HG03039 (cell line): ENCODE results near the gene POLR2H.

Source experiments
- ATAC-seq: cut with Tn5 transposase; IDR thresholded peaks from one replicate; pipeline ENCODE4 v1.9.1; 2021; ENCODE audit warnings: mild to moderate bottlenecking, moderate library complexity; ENCODE audit not compliant: unreplicated experiment

POLR2H gene

DNA sequence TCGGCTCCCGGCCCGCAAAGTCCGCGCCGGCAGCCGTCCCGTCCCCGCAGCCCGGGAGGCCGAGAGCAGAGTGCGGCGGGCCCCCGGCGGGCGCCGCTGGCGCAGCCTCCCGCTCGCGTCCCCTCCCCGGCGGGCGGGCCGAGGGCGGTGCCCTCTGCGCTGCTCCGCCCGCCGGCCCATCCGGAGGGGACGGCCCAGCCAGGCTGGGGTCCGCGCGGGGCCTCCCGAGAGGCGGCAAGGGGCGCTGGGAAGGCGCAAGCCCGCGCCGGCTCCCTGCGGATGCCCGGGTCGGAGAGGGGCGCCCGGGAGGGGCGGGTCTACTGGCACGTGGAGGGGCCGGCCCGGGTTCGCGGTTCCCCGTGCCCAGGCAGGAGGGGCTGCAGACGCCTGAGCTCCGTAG is at the start of gene POLR2H, which contains the start of gene CLCN2:
TSS of gene POLR2H (plus strand) at position 179 of the 400 bp plus-strand sequence. CDS start 1,783 bp downstream, outside the sequence.
TSS of gene CLCN2 (minus strand) at position 74 of the 400 bp plus-strand sequence. CDS start 126 bp downstream, outside the sequence.
- peak; percentile 33 for ATAC-seq

DNA sequence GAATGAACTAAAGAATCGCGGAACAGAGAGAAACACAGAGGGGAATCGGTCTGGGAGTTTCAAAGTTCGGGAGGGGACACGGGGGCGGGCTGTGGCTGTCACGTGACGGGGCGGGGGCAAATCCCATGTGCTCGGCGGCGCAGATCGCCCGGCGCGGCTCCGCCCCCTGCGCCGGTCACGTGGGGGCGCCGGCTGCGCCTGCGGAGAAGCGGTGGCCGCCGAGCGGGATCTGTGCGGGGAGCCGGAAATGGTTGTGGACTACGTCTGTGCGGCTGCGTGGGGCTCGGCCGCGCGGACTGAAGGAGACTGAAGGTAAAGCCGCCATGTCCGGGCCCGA is 47.2 kb upstream of the POLR2H start, which contains the start of gene EIF4G1:
TSS of gene EIF4G1 (plus strand) at position 244 of the 337 bp plus-strand sequence. CDS start 1,191 bp downstream, outside the sequence.
- peak; percentile 75 for ATAC-seq

GRCh38 chr3:184314700-184315542 is 46.6 kb upstream of the POLR2H start:
- ATAC-seq, result peak; percentile 42

- ATAC-seq, result no peak
Observed at GRCh38 chr3:184315543-184315867, 46.0 kb upstream of the POLR2H start.

DNA sequence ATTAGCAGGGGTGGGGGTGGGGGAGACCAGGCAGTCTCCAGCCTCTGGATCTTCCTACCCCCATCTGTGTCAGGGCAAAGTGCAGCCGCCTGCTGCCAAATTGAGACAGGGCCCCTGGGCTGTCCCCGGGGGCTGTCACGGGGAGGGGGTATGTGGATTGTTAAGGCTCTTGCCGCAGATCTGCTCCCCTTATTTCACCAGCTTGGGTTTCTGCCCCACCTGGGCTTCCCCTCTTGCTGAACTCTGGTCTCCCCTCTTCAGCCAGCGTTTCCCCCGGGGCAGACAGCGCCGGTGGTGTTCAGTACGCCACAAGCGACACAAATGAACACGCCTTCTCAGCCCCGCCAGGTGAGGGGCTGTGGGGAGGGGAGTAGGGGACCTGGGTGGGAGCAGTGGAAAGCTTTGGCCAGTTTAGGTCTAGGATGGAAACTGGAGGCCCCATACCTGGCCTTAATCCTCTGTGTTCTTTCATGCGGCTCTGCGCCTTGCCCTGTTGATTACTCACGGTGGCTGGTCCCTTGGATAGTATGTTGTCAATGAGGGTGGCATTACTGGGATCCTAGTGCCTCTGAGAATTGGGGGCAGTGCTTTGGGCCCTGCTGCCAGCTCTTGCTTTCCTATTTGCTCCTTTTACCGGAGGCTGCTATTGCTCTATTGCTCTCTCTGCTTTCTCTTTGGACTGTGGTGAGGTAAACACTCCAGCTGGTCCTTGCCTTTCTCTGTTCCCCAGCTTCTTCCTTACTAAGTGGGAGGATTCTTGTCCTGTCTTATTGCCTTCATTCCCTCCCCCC is 45.4 kb upstream of the POLR2H start:
- ATAC-seq, result no peak

DNA sequence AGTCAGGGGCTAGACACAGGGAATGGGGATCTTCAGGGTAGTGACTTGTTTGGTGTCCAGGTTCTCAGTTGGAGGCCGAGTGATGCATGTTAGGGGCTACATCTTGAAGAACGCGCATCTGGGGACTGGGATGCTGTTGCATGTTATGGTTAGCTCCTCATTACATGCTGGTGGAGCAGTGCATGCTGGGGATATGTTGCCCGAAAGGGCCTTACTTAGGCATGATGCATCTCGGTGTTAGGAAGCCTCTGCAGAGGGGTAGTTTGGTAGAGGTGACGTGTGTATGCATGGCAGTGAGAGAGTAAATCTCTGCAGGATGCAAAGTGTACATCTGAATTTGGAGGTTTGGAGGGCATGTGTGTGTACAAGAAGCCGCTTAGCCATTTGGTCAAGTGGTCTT is 44.7 kb upstream of the POLR2H start:
- no peak for ATAC-seq

DNA sequence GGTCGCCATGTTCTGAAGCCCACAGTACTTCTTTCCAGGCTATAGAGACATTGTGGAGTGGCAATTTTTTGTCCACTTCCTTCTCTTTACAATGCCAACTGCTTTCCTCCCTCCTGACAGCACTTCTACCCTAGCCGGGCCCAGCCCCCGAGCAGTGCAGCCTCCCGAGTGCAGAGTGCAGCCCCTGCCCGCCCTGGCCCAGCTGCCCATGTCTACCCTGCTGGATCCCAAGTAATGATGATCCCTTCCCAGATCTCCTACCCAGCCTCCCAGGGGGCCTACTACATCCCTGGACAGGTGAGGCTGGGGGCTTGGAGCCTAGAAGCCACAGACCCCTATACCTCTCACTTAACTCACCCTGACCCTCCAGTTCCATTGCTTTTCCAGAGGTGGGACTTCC is 44.3 kb upstream of the POLR2H start:
- ATAC-seq, result no peak

DNA sequence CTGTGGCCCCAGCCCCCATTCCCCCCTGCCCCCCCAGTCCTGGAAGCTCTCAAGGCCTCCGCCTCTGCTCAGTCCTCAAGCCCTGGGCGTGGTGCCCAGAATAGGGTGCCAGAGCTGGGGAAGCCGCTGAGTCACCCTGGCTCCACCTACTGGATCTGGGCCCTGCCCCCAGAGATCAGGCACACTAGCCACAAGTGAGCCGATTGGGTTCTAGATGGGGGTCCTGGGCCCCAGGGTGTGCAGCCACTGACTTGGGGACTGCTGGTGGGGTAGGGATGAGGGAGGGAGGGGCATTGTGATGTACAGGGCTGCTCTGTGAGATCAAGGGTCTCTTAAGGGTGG is 41.4 kb upstream of the POLR2H start:
- ATAC-seq, result no peak

DNA sequence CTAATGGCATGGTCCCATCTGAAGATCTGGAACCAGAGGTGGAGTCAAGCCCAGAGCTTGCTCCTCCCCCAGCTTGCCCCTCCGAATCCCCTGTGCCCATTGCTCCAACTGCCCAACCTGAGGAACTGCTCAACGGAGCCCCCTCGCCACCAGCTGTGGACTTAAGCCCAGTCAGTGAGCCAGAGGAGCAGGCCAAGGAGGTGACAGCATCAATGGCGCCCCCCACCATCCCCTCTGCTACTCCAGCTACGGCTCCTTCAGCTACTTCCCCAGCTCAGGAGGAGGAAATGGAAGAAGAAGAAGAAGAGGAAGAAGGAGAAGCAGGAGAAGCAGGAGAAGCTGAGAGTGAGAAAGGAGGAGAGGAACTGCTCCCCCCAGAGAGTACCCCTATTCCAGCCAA is 39.8 kb upstream of the POLR2H start:
- no peak for ATAC-seq

DNA sequence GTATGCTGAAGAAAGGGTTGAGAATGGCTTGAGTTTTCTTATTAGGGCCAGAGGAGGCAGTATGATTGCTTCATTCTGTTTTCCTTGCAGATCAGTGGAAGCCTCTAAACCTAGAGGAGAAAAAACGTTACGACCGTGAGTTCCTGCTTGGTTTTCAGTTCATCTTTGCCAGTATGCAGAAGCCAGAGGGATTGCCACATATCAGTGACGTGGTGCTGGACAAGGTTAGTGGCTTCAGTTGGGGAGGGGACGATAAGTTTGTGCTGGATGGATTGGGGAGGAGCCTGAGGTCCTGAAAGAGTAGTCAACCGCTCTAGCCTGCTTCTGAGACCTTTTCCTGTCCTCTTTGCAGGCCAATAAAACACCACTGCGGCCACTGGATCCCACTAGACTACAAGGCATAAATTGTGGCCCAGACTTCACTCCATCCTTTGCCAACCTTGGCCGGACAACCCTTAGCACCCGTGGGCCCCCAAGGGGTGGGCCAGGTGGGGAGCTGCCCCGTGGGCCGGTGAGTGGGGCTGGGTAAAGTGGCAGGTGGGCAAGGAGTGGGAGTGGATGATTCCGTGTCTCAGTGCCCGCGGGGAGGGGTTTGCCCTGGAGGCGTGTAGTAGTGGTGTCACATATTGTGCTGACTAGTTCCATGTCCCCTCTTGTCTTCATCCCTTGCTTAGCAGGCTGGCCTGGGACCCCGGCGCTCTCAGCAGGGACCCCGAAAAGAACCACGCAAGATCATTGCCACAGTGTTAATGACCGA is 38.6 kb upstream of the POLR2H start:
- ATAC-seq, result no peak

DNA sequence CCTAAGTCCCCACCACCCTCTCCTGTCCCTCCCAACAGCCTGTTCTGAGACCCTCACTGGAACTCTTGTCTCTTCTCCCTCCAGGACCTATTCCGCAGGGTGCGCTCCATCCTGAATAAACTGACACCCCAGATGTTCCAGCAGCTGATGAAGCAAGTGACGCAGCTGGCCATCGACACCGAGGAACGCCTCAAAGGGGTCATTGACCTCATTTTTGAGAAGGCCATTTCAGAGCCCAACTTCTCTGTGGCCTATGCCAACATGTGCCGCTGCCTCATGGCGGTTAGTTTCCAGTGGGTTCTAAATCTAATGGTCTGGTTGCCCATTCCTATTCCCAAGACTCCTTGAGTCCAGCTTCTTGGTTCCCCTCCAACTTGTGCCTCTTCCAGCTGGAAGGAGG is 37.8 kb upstream of the POLR2H start:
- ATAC-seq, result no peak

- ATAC-seq, result no peak
Observed at GRCh38 chr3:184325269-184325668, 36.2 kb upstream of the POLR2H start.

- ATAC-seq, result no peak
Observed at GRCh38 chr3:184325715-184326369, 35.7 kb upstream of the POLR2H start.

- ATAC-seq, result no peak
Observed at GRCh38 chr3:184327171-184327570, 34.3 kb upstream of the POLR2H start.

DNA sequence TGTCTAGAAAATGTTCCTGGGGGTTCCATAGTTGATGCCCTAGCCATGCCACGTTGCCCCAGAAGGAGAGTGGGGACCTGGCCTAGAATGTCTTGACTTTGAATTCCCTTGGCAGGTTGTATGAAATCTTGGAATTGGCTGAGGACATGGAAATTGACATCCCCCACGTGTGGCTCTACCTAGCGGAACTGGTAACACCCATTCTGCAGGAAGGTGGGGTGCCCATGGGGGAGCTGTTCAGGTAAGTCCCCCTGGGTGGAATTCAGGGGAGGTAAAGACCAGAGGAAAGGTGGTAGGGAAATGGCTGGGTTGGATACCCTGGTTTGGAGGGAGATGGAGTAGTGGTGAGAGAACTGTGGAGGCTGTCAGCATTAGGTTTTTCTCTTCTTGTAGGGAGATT is 33.0 kb upstream of the POLR2H start:
- ATAC-seq, result no peak

- no peak for ATAC-seq
Observed at GRCh38 chr3:184332370-184333090, 29.0 kb upstream of the POLR2H start.

- no peak for ATAC-seq
Observed at GRCh38 chr3:184333190-184333589, 28.3 kb upstream of the POLR2H start.

DNA sequence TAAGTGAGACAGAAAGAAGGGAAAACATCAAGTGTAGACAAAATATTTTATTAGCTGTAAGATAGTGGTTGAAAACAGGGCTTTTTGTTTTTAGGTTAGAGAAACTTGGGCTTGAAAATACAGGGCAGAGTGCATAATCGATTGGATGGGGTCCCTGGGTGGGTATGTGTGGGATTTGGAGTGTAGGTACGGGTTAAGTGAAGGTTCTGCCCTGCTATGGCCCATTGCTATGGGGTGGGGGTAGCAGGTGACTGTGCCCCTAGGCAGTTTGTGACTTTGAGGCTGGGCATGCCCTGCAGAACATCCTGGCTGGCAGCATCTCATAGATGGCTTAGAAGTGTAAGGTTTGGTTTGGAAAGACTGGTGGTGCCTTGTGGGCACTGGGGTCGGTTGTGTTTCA is 27.8 kb upstream of the POLR2H start:
- no peak for ATAC-seq

DNA sequence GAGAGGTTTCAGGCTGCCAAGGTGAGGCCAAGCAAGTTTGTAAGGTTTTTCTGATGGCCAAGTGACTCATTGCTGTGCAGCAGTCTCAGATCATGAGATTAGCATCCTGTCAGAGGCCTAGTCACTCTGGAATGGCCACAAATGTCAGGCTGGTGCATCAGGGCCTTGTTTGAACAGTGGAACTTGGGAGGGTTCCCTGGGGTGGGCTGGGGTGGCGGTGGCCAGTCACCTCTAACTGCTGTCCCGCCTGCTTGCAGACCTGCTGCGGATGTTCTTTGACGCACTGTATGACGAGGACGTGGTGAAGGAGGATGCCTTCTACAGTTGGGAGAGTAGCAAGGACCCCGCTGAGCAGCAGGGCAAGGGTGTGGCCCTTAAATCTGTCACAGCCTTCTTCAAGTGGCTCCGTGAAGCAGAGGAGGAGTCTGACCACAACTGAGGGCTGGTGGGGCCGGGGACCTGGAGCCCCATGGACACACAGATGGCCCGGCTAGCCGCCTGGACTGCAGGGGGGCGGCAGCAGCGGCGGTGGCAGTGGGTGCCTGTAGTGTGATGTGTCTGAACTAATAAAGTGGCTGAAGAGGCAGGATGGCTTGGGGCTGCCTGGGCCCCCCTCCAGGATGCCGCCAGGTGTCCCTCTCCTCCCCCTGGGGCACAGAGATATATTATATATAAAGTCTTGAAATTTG is 26.9 kb upstream of the POLR2H start:
- no peak for ATAC-seq

GRCh38 chr3:184335291-184335660 is 26.2 kb upstream of the POLR2H start:
- ATAC-seq, result no peak
